DMS153 treated with DMSO at 0.1 percent for 48 hours (cell line): Measurements from ENCODE around the gene IRF9.

Experiments used
- DNase-seq: peaks from one replicate; lab custom pipeline; 2025; ENCODE audit not compliant: unreplicated experiment; lab: John Stamatoyannopoulos, UW

Gene IRF9

DNA sequence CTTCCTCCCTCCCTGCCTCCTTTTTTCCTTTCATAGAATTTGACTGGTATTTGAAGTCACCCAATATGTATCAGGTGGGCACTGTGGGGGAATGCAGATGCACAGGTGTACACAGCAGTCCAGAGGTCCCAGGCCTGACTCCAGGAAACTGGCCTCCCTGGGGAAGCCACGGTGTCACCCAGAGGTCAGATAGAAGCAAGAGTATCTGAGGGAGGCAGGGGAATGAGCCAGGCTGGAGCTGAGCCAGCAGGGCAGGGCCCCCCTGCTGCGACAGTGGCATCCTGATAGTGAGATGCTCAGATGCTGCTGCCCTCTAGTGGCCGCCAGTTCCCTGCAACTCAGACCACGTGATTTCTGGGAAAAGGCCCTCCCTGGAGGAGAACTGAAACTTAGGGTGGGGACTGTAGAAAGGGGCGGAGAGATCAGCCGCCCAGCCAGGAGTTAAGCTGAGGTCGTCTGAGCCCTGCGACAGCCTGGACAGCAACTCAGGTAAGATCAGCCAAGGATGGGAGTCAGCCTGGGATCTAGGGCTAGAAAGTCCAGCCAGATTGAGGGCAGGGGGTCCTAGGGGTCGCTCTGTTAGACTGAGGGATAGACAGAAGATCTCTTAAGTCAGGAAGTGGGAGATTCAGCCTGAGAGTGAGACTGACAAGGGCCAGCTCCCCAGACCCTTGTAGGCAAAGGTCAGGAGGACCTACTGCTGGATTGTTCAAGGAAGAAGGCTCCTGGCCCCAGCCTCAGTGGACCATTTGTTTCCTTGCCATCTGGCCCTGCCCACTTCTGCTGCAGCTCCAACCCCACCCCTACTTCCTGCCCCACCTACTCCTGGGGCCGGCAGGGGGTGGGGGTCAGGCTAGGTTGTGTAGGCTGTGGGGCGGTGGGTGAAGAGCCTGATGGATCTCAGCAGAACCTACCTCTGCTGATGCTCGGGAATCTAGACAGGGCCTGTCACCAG, at the start of gene IRF9:
IRF9 (plus strand) TSS at position 416 of the 955 bp plus-strand sequence. CDS start 880 bp downstream, outside the sequence.
- DNase-seq = peak; percentile 93

- no peak for DNase-seq
Measured at GRCh38 chr14:24113379-24113800, 47.7 kb upstream of the IRF9 start.

DNA sequence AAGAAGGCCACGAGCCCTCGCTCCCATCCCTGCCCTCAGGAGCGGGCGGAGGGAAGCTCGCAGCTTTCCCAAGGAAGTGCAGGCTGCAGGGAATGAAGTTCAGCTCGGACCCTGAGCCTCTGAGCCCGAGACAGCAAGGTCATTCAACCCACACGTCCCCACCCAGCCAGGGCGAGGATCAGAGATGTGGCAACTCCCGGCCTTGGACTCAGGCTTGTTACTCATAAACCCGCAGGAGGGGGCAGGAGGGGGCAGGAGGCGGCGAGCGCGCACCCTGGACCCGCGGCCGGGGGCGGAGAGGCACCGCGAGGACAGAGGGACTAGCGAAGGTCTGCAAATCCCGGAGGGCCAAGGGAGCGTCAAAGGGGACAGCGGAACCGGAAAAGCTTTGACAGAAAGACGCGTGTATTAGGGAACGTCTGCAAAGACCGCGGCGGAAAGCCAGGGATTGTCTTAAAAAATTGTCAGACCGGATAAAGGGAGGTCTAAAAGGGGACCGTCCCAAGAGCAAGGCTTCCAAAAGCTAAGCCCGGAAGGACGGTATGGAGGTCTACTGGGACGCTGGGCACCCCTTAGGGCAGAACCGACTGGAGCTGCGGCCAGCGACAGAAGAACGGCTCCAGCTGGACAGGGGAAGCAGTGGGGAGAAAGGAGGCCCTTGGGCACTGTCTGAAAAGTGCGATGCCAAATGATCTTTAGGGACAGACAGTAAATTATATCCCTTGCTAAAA, 47.1 kb upstream of the IRF9 start:
- peak; percentile 74 for DNase-seq

DNA sequence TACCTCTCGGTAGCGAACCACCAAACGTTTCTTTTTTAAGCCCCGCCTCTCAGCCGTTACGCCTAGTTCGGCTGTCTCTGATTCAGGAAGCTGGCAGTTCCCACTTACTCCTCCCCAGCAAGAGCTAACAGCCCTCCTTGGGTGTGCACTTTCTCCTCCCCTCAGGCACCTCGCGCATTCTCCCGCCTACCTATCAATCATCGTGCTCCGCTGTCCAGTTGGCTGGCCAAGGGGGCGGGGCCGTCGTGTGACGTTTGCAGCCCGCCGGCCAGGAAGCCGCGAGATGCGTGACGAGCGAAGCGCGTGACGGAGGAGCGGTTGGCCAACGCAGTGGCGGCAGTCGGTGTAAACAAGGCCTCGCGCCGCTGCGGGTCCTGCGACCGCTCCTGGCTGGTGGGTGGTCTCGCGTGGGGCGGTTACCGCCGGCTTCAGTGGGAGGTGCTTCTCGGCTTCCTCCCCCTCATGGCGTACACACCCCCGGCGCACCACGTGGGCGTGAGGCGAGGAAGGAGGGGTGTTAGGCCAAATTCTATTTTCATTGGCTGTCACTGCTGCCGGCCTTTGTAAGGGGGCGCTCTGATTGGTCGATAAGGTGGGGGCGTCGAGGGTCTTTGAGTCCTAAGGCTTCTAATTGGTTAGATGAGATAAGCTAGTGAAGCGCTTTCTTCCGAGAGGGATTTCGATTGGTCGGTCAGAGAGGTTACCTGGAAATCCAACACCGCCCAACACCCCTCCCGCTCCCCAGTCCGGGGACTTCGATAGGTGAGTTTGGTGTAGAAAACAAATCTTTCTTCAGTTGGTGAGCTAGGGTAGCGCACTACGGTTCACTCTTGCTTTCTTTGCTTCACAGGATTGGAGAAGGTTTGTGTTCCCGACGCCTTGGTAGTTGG, 46.3 kb upstream of the IRF9 start, which contains the start of the genes DCAF11 and NRL:
DCAF11 (plus strand) TSS at position 246 of the 890 bp plus-strand sequence. CDS start 818 bp downstream, outside the sequence.
NRL (minus strand) TSS at position 418 of the 890 bp plus-strand sequence. CDS start 32,101 bp downstream, outside the sequence.
- DNase-seq = peak; percentile 98

DNA sequence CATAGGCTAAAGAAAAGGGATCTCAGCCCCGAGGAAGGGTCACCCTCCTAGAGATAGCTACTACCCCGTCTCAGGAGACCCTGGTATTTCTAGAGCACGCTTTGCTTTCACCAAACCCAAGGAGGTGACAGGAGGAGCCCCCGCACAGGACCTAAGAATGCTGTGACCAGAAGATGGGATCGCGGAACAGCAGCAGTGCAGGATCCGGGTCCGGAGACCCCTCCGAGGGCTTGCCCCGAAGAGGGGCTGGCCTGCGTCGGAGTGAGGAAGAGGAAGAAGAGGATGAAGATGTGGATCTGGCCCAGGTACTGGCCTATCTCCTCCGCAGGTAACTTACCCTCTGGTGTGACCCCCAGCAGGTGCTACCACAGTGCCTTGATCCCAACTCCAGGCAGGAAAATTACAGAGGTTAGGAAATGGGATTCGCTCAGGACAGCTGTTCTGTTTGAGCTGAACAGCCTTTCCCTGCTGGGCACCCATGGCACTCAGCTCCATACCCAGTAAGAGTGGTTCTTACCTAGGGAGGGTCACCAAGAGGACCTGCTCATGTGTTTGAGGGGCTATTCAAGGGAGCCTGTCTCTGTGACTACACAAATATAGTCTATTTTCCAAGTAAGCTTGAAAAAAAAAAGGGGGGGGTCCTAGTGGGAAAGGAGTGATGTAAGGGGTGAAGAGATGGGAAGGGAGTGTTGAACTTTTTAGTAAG, 45.5 kb upstream of the IRF9 start:
- no peak for DNase-seq

GRCh38 chr14:24116128-24116814, 44.8 kb upstream of the IRF9 start:
- no peak for DNase-seq

DNA sequence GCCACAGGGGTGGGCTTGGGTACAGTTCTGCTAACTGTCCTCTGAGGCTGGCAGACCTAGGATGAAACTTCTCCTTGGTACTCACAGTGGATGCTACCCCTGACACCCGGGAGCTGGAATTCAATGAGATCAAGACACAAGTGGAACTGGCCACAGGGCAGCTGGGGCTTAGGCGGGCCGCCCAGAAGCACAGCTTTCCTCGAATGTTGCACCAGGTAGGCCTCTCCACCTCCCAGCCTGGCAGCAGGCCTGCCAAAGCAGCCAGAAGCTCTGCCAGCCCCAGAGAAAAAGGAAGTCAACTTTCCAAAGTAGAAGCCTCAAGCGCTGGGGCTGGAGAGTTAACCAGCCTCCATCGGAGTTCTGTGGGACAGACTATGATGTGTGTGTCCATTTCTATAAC, 43.9 kb upstream of the IRF9 start:
- DNase-seq = no peak

DNA sequence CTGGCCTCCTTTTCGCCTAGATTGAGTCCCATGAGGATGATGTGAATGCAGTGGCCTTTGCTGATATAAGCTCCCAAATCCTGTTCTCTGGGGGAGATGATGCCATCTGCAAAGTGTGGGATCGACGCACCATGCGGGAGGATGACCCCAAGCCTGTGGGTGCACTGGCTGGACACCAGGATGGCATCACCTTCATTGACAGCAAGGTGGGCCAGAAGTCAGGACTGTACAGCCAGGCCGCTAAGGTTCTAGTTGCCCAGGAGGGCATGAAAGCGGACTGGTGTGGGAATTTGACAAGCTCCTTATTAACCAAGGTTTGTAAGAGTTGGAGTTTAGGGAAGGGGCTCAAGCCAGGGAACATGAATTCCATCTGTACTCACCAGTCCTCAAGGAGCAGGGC, 41.4 kb upstream of the IRF9 start:
- DNase-seq = no peak

DNA sequence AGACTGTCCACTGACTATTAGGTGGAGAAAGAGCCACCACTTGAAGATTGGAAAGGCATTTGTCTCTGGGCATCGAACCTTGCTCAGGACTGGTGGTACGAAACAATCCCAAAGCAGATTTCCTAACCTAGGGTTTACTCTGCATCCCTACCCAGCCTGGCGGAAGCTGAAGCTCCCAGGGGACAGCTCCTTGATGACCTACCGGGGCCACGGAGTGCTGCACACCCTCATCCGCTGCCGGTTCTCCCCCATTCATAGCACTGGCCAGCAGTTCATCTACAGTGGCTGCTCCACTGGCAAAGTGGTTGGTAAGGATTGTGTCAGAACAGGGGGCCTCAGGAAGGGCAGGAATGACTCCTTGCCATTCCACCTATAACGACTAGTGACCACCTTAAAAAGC, 39.9 kb upstream of the IRF9 start:
- no peak for DNase-seq

GRCh38 chr14:24122416-24122815, 38.6 kb upstream of the IRF9 start:
- no peak for DNase-seq

- DNase-seq = no peak
Measured at GRCh38 chr14:24122898-24123297, 38.2 kb upstream of the IRF9 start.

GRCh38 chr14:24123424-24124417, 37.3 kb upstream of the IRF9 start:
- no peak for DNase-seq

DNA sequence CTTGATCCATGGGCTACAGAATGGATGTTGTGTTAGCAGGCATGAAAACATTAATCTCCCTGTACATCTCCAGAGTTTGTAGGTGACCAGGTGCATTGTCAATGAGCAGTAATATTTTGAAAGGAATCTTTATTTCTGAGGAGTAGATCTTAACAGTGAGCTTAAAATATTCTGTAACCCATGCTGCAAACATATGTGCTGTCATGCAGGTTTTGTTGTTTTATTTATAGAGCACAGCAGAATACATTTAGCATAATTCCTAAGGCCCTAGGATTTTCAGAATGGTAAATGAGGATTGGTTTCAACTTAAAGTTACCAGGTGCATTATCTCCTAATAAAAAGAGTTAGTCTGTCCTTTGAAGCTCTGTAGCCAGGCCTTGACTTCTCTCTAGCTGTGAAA, 34.1 kb upstream of the IRF9 start:
- DNase-seq = no peak

- no peak for DNase-seq
Measured at GRCh38 chr14:24127673-24128072, 33.4 kb upstream of the IRF9 start.

- no peak for DNase-seq
Measured at GRCh38 chr14:24129410-24129998, 31.6 kb upstream of the IRF9 start.

- no peak for DNase-seq
Measured at GRCh38 chr14:24130380-24130716, 30.7 kb upstream of the IRF9 start, which contains the start of gene FITM1. FITM1 (plus strand) TSS chr14:24130659; CDS start chr14:24131564, 905 bp downstream.

DNA sequence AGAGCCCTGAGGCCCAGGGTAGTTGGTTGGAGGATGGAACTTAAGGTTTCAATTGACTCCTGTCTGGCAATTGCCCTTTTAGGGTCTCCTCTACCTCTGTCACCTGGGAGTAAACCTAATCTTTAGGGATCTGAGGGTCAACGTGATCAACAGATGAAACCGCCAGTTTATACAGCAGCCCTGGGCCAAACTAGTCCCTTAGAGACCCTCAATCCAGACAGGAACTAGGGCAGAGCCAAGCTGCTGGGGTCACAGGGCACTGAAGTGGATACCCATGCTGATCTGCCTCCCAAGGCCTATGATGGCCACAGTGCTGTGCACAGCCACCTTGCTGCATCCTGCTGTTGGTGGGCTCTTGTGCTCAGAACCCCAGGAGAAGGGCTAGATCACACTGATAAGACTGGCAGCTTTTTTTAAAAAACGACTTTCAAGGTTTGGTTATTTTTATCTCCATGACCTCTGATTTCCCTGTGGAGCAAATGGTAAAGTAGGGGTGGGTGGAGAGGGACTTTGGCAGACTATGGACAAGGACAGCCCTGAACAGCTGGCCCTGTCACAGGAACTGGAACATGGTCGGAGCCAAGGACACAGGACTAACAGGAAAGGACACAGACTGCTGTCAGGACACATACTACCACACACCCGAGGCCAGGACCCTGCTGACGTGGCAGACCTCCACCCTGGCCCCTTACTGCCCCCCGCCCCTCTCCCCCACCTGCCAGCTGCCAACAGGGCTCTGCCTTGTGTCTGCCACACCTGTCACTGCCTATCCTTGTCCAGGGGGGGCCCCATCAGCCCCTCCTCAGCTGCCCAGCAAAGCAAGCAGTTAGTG, 30.1 kb upstream of the IRF9 start:
- no peak for DNase-seq
